SW480 (cell line): Measurements from ENCODE around the gene ZNF692.

Source experiments
- DNase-seq: peaks from one replicate; pipeline ENCODE4 v3.0.0-alpha.2; 2016; ENCODE audit warnings: low spot score

ZNF692 gene

GRCh38 chr1:248881261-248881660, 22.4 kb upstream of the ZNF692 start:
- no peak for DNase-seq

GRCh38 chr1:248873993-248874533, 15.2 kb upstream of the ZNF692 start:
- peak; percentile 88 for DNase-seq

DNA sequence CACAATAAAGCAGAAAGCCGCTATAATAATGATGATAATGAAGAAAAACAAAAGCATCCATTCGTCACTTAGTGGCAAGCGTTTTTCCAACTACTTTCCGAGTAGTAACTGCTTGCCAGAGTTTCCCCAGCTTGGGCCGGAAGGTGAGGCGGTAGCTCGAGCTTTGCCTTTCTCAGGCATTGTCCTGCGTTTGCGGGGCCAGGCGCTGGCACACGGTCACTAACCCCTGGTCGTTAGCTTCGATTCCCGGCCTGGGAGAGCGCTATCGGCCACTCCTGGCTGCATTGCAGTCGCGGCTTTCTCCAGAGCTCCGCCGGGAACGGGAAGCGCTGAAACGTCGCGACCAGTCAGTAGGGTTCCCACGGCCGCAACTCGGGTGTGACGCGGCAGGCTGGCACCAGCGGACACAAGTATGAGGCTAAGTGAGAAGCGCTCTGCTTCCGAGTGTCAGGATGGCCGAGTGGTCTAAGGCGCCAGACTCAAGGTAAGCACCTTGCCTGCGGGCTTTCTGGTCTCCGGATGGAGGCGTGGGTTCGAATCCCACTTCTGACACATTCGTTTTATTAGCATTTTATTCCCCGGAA, 14.6 kb upstream of the ZNF692 start:
- peak; percentile 97 for DNase-seq

- DNase-seq, result peak; percentile 89
Observed at GRCh38 chr1:248872752-248873408, 14.0 kb upstream of the ZNF692 start.

- no peak for DNase-seq
Observed at GRCh38 chr1:248871837-248872401, 13.0 kb upstream of the ZNF692 start.

DNA sequence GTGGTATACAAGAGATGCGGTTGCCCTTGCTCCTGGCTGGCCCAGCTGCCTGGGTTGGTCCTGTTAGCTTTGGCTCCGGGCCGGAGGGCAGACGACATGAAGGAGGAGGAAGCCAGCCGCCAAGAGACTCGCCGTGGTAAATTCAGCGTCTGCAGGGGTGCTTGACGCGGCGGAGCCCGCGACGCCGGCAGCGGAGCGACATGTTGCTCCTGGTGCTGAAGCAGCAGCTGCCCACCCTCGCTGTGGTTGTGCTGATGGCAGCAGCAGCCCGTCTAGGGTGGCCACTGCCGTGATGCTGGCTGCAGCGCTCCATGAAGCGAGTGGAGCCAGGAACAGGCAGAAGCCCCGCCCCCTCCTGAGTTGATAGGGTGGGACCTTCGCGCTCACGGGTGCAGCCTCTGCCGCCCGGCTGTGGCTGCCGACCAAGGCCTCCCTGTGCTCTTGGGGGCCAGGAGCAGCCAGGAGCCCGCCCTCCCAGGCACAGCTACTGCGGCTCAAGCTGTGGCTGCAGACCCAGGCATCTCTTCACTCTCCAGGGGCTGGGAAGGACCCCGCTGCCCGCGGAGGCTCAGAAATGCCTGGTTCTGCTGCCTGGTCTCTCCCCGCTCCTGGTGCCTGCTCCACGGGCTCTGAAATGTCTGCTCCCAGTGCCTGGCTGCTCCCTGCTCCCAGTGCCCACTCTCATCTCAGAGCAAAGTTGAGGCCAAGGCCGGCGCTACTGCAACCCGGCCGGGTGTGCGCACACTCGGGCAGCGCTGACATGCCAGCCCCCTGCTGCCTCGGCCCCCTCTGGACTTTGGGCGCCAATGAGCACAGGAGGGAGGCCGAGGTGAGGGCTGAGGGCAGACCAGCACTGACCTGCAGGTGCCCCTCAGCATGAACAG, 4.4 kb upstream of the ZNF692 start:
- peak; percentile 79 for DNase-seq

- no peak for DNase-seq
Observed at GRCh38 chr1:248862695-248862997, 3.8 kb upstream of the ZNF692 start.

DNA sequence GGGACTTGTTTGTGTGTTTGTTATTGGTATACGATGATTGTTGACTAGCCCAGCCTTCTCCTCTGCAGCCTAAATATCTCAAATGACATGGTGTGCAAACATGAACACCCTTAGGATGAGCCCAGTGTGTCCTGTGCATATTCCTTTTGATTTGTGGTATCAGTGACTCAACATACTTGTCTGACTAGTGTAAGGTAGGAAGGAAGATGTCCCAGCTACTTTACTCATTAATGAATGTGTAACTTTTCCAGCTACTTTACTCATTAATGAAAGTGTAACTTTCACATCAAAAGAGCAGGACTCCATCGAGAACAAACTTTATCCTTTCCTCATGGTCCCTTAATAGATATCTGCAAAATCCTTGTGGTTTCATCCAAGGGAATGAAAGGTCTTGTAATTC, 2.7 kb upstream of the ZNF692 start:
- no peak for DNase-seq

DNA sequence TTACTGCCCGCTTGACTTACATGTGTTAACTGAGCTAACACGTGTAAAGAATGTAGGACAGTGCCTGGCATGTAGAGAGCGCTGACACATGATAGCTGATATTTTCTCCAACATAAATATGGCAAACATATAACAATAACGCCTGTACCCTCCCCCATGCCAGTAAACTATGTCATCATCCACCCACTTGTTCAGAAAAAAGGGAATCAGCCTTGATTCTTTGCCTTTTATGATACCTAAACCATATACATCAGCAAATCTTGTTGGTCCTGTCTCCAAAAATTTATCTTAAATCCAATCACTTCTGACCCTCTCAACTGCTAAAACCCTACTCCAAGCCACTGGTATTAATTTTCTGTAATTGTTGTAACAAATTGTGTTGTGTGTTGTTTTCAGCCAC, 1.1 kb upstream of the ZNF692 start:
- DNase-seq, result no peak

- DNase-seq, result peak; percentile 72
Observed at GRCh38 chr1:248858096-248858890, 592 bp downstream of the ZNF692 start.

DNA sequence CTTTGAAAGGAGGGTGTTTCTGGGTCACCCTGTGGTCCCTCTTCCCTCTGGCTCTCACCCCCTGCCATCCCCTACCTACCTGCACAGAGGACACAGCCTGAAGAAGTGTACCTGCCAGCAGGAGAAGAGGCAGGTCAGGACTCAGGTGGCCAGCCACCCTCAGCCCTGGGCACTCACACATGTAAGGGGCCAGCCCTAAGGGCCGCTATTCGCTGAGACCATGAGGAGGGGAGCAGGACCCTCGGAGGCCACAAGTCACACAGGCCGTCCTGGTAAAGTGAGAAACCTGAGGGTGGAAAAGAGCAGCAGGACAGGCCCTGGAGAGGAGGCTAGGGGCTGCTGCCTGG, 1.2 kb downstream of the ZNF692 start:
- no peak for DNase-seq

- no peak for DNase-seq
Observed at GRCh38 chr1:248857201-248857600, 1.7 kb downstream of the ZNF692 start.

GRCh38 chr1:248856176-248856575, 2.7 kb downstream of the ZNF692 start:
- no peak for DNase-seq

GRCh38 chr1:248855580-248855979, 3.3 kb downstream of the ZNF692 start:
- no peak for DNase-seq

GRCh38 chr1:248853663-248854375, 5.1 kb downstream of the ZNF692 start:
- no peak for DNase-seq

GRCh38 chr1:248852481-248853405, 6.1 kb downstream of the ZNF692 start:
- no peak for DNase-seq

DNA sequence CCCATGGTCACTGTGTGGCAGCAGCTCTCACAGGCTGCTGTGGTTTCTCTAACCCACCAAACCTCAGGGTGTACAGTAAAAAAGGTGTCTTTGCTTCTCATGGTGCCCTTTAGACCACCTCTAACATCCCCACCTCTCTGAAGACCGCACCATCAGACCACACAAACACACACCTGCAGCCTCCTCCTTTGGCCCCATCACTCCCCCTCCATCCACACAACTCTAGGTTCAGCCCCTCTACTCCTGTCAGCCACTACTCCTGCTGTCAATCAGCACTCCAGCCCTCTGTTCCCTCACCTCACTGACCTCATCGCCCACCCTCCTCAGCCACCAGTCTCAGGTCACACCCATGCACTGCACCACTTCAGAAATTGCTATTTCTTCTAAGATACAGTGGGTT, 7.5 kb downstream of the ZNF692 start:
- no peak for DNase-seq

DNA sequence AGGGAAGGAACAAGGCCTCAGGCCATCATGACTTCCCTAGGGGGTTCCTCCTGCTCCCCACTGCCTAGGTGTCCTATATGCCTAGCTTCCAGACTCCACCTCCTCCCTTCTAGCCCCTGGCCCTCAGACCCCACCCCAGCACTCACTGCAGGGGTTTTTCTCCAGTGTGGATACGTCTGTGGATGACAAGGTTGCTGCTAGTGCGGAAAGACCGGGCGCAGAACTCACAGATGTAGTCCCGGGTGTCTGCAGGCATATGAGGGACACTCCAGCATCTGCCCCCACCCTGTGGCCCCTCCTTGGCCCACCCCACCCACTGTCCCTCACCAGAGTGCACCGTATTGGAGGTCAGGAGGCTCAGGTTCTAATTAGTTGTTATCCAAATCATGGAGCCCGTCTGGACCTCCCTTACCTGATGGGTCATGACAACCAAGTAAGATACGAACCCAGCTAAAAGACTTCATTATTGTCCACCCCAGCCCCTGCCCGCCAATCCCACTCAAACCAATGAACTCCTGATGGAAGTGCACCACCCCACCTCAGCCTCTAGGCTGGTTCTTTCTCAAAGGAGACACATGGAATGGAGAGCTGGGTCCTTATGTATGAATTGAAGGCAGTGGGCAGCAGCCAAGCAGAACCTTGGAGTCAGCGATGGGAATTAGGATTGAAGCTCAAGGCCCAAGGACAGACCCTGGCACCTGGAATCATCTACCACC, 8.2 kb downstream of the ZNF692 start:
- no peak for DNase-seq

DNA sequence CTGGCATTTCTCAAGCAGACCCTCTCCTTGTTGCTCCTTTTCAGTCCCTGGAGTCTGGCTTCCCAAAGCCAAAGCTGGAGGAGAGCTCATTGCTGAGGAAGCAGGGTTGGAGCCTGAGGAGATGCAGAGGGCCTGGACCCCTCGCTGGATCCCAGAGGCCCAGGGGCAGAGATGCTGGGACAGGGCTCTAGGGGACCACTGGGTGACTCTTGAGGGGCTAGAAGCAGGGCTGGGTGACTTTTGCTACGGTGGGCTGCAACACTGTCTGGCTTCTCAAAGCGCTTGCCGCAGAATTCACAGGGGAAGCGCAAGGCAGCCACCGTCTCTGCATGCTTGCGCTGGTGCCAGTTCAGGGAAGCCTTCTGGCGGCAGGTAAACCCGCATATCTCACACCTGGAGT, 8.8 kb downstream of the ZNF692 start:
- no peak for DNase-seq

- DNase-seq, result no peak
Observed at GRCh38 chr1:248849637-248850036, 9.2 kb downstream of the ZNF692 start.
